Esophagus squamous epithelium (tissue), 5 donors: ENCODE data around the gene ZNF92. TPM values are rescaled to one million over a fixed set of nuclear protein-coding genes. Genes with fewer than 3 reads are reported as not detected.
"Not testable (repeated sequence)": the region's sequence is repeated elsewhere in the genome, so short reads cannot be mapped to it uniquely, and the experiment has no call there.

ENCODE experiments used
- DNase-seq: peaks from one replicate; lab custom pipeline; 2025; lab: John Stamatoyannopoulos, UW
- H3K27ac ChIP-seq, 4 donors: fragments of 200-600 bp; sonication (generic); one replicate each; pipeline ENCODE4 v1.5.1; 2016 to 2019; ENCODE audit warnings: mild to moderate bottlenecking in 1 of 4
- H3K27me3 ChIP-seq, 4 donors: fragments of 200-600 bp; sonication (generic); 1 replicate in 3 of 4; 2 replicates in 1 of 4; pipeline versions ENCODE4 v1.5.1 to v1.6.0; 2017 to 2021; ENCODE audit warnings: antibody characterized with exemption in 1 of 4
- H3K36me3 ChIP-seq, 3 donors: fragments of 200-600 bp; sonication (generic); one replicate each; pipeline ENCODE4 v1.5.1; 2016 to 2019
- H3K4me1 ChIP-seq, 3 donors: fragments of 200-600 bp; sonication (generic); one replicate each; pipeline ENCODE4 v1.5.1; 2017 to 2019
- H3K4me3 ChIP-seq, 4 donors: fragments of 200-600 bp; sonication (generic); 1 replicate in 3 of 4; 2 replicates in 1 of 4; pipeline ENCODE4 v1.5.1; 2016 to 2019; ENCODE audit warnings: mild to moderate bottlenecking in 2 of 4, moderate library complexity in 1 of 4
- H3K9me3 ChIP-seq, 3 donors: fragments of 200-600 bp; sonication (generic); one replicate each; pipeline ENCODE4 v1.5.1; 2016 to 2019
- CTCF ChIP-seq, 6 experiments: fragments of 450-650 bp in 4 of 6; fragments of 200-600 bp in 2 of 6; sonication (generic) in 2 of 6; IDR thresholded peaks; one replicate each; pipeline ENCODE4 v1.5.1; 2016 to 2019; ENCODE audit warnings: antibody characterized with exemption in 6 of 6, mild to moderate bottlenecking in 4 of 6, moderate library complexity in 4 of 6
- POLR2A ChIP-seq, 4 donors: fragments of 450-650 bp; IDR thresholded peaks; one replicate each; pipeline ENCODE4 v1.6.1; 2017; ENCODE audit warnings: antibody characterized with exemption in 4 of 4, mild to moderate bottlenecking in 4 of 4, moderate library complexity in 3 of 4
- WGBS, 2 donors: methylation state at CpG; one replicate each; pipeline ENCODE4 v1.1.5; 2018; 5-methylcytosine and 5-hydroxymethylcytosine counted together
- intact Hi-C: fragments of 100-400 bp; cut with DNase I; formaldehyde crosslinking; loops from one replicate; pipeline ENCODE4 v1.15.0; 2022
- total RNA-seq, 4 donors: library from RNA; depleted of rRNA; stranded (reverse); fragments of >200 nt; gene quantifications; one replicate each; pipeline ENCODE4 v1.1.0, GENCODE V29; 2016
- donor health status: DM: yes; HTN: yes; CAD: no.

ZNF92 gene
- total RNA-seq, 4 donors from 2014 or later, result 6.2 to 7.5 (median 6.5) TPM

GRCh38 chr7:65422670-65423069 is 49.0 kb downstream of the ZNF92 start:
- no peak for DNase-seq
- no peaks in the 10 kb centered on the region for H3K36me3 ChIP-seq
- H3K4me1 ChIP-seq, result no peaks in the 10 kb centered on the region
- TF ChIP-seq POLR2A (IDR thresholded peaks at IDR 0.05) (no peak), CTCF (IDR thresholded peaks at IDR 0.05) (no peak)
- no peak overlapping the region for H3K27ac ChIP-seq
- H3K27me3 ChIP-seq, result no peaks in the 10 kb centered on the region
- no peak overlapping the region for H3K4me3 ChIP-seq
- intact Hi-C loops, result no loop called here
- peaks cover 0 to 30% (median 4%) of the 10 kb centered on the region in 3 donors for H3K9me3 ChIP-seq

- H3K9me3 ChIP-seq, result peaks cover 0 to 30% (median 4%) of the 10 kb centered on the region in 3 donors
- H3K4me1 ChIP-seq, H3K4me3 ChIP-seq, H3K36me3 ChIP-seq, H3K27me3 ChIP-seq, DNase-seq, H3K27ac ChIP-seq, intact Hi-C loops: not testable (repeated sequence)
- WGBS, 2 donors, result 26 to 66% methylated on average over 3 of the region's 3 CpGs
Observed at GRCh38 chr7:65423286-65423685, 49.6 kb downstream of the ZNF92 start.

GRCh38 chr7:65429642-65430343 is 56.1 kb downstream of the ZNF92 start:
- H3K27me3 ChIP-seq, result no peaks in the 10 kb centered on the region
- no peaks in the 10 kb centered on the region for H3K36me3 ChIP-seq
- H3K9me3 ChIP-seq, result peaks cover 0 to 8% (median 0%) of the 10 kb centered on the region in 3 donors
- WGBS, 2 donors, result 83 to 89% methylated on average over 26 of the region's 26 CpGs
- no peaks in the 10 kb centered on the region for H3K4me1 ChIP-seq
- H3K27ac ChIP-seq, result no peak overlapping the region
- intact Hi-C loops, result no loop called here
- no peak for TF ChIP-seq POLR2A (IDR thresholded peaks at IDR 0.05)
- no peak for TF ChIP-seq CTCF (IDR thresholded peaks at IDR 0.05)
- DNase-seq, result no peak
- H3K4me3 ChIP-seq, result no peak overlapping the region

- no peaks in the 10 kb centered on the region for H3K27me3 ChIP-seq
- H3K9me3 ChIP-seq, result peaks cover 0 to 8% (median 0%) of the 10 kb centered on the region in 3 donors
- no peaks in the 10 kb centered on the region for H3K4me1 ChIP-seq
- no peak overlapping the region for H3K27ac ChIP-seq
- intact Hi-C loops, result no loop called here
- H3K4me3 ChIP-seq, result no peak overlapping the region
- TF ChIP-seq CTCF (IDR thresholded peaks at IDR 0.05), result no peak
- TF ChIP-seq POLR2A (IDR thresholded peaks at IDR 0.05), result no peak
- H3K36me3 ChIP-seq, result no peaks in the 10 kb centered on the region
- DNase-seq, result no peak
- WGBS, 2 donors, result 84 to 92% methylated on average over 26 of the region's 26 CpGs
Observed at GRCh38 chr7:65430344-65431186, 56.9 kb downstream of the ZNF92 start.

- no peak for TF ChIP-seq CTCF (IDR thresholded peaks at IDR 0.05)
- TF ChIP-seq POLR2A (IDR thresholded peaks at IDR 0.05), result no peak
- 75 to 78% methylated on average over 3 of the region's 3 CpGs for WGBS, 2 donors
Observed at GRCh38 chr7:65434307-65434706, 60.7 kb downstream of the ZNF92 start.

More at GRCh38 chr7:65434307-65434706, 60.7 kb downstream of the ZNF92 start:
- no peaks in the 10 kb centered on the region for H3K27me3 ChIP-seq
- no peak overlapping the region for H3K27ac ChIP-seq
- intact Hi-C loops, result no loop called here
- H3K4me1 ChIP-seq, result peaks cover 0 to 10% (median 0%) of the 10 kb centered on the region in 3 donors
- H3K4me3 ChIP-seq, result no peak overlapping the region
- no peaks in the 10 kb centered on the region for H3K9me3 ChIP-seq
- no peak for DNase-seq
- no peaks in the 10 kb centered on the region for H3K36me3 ChIP-seq
